ENCODE results near the gene MAS1L.

Gene MAS1L, protein sequence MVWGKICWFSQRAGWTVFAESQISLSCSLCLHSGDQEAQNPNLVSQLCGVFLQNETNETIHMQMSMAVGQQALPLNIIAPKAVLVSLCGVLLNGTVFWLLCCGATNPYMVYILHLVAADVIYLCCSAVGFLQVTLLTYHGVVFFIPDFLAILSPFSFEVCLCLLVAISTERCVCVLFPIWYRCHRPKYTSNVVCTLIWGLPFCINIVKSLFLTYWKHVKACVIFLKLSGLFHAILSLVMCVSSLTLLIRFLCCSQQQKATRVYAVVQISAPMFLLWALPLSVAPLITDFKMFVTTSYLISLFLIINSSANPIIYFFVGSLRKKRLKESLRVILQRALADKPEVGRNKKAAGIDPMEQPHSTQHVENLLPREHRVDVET
- 0 reads per million in 9 experiments for total RNA-seq

DNA sequence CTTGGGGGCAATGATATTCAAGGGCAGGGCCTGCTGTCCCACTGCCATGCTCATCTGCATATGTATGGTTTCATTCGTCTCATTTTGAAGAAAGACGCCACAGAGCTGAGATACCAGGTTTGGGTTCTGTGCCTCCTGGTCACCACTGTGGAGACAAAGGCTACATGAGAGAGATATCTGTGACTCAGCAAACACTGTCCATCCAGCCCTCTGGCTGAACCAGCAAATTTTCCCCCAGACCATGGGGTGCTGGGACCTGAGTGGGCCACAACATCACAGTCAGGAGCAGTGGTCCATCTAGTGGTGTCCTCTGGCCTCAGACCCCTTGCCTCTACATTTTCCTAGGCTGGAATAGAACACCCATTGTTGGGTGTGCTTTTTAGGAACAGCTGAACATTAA is at the start of gene MAS1L:
Gene MAS1L, minus strand, starts transcription at position 297 of the 400 bp plus-strand sequence. Its CDS starts 54 bp downstream, at position 243.
- Mint-ChIP-seq H3K4me1 (ENCODE audit: low read depth in 2 of 2) (no peaks in the 10 kb centered on the region), H3K4me3 (no peak within 1 kb of the TSS), H3K27me3 (peaks cover 42 to 47% of the 10 kb centered on the region in 2 donors), H3K36me3 (ENCODE audit: insufficient read depth) (no peaks in the 10 kb centered on the region), H3K9me3 (no peaks in the 10 kb centered on the region), H3K27ac (no peak within 1 kb of the TSS)
- DNase-seq (no peak), ATAC-seq (replicated peaks) (no peak)

DNA sequence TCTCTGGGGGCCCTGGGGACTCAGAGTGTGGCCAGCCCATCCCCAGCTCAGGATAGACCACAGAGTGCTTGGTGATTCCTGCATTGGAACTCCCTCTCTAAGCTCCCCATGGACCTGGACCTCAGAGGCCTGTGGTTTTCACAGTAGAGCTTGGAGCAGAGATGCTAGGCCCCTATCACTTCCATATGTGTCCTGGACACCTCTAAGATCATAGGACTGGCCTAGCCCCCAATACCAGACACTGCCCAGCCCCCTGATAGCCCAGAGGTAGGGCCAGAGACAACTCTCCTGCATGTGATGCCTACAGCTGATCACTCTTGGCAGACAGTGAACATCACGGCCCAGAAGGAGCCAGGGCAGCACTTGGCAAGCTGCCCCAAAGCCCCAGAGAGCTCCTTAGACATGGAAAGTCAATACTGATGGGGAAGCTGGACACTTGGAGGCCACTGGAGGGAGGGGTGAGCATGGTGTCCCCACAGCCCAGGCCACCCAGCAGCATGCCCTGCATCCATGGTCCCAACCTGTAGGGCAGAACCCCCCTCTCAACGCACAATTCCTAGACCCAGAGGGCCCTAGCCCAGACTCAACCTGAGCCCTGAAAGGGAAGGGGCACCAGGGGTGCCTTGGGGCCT is 44.7 kb upstream of the MAS1L start:
- no peak overlapping the region for H3K4me3 Mint-ChIP-seq
- no peak overlapping the region for H3K27ac Mint-ChIP-seq
- no peaks in the 10 kb centered on the region for H3K36me3 Mint-ChIP-seq (ENCODE audit: insufficient read depth)
- DNase-seq (no peak), ATAC-seq (replicated peaks) (no peak)
- no peaks in the 10 kb centered on the region for H3K4me1 Mint-ChIP-seq (ENCODE audit: low read depth in 2 of 2)
- H3K27me3 Mint-ChIP-seq = peaks cover 0 to 34% of the 10 kb centered on the region in 2 donors
- H3K9me3 Mint-ChIP-seq = no peaks in the 10 kb centered on the region

DNA sequence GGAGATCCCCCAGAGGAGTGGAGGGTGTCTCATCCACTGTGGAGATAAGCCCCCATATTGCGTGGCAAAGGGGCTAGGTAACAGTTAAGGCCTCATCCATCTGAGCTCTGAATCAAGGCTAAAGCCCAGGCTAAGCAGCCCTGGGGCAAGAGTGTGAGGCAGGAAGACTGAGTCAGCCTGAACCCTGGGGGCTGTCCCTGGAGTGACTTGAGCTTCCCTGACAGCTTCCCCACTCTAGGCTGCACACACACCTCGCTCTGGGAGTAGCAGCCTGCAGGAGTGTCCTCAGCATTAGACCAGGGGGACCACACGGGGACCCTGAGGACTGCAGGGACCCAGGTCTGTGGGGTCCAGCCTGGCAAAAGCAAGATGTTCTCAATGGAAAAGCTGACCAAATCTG is 43.9 kb upstream of the MAS1L start:
- no peak for ATAC-seq (replicated peaks)
- H3K27ac Mint-ChIP-seq = no peak overlapping the region
- peaks cover 5 to 37% of the 10 kb centered on the region in 2 donors for H3K27me3 Mint-ChIP-seq
- no peaks in the 10 kb centered on the region for H3K9me3 Mint-ChIP-seq
- H3K4me3 Mint-ChIP-seq = no peak overlapping the region
- no peaks in the 10 kb centered on the region for H3K36me3 Mint-ChIP-seq (ENCODE audit: insufficient read depth)
- H3K4me1 Mint-ChIP-seq (ENCODE audit: low read depth in 2 of 2) = no peaks in the 10 kb centered on the region
- no peak for DNase-seq

DNA sequence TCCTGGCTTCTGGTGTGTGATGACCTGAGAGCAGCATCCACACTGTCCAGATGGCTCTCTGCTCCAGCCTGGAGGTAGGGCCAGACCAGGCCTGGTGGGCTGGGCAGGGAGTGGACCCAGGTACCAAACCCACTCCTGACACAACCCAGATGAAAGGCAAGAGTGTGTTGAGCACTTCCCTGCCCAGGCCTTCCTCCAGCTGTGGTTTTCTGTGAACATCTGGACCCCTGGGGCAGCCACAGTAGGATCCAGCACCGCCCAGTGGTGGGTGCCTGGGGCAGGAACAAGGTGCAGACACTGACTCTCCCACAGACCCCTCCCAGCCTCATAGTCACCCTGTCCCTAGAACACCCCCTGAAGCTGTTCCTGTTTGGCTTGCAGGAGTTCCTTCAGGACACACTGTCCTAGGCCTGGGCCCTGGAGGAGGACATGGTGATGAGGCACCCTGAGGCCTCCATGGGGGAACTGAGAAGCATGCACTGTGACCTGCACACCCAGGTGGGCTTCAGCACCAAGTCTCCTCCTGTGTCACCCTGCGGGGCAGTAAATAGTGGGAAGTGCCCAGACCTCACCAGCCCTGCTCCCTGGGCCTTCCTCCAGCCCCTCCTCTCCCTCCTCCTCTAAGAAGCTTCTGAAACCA is 43.0 kb upstream of the MAS1L start:
- Mint-ChIP-seq H3K27ac (peak overlapping the region in 1 of 2 donors; percentile 38), H3K9me3 (no peaks in the 10 kb centered on the region), H3K27me3 (peaks cover 13 to 46% of the 10 kb centered on the region in 2 donors), H3K36me3 (ENCODE audit: insufficient read depth) (no peaks in the 10 kb centered on the region), H3K4me1 (ENCODE audit: low read depth in 2 of 2) (no peaks in the 10 kb centered on the region), H3K4me3 (no peak overlapping the region)
- DNase-seq (no peak), ATAC-seq (replicated peaks) (no peak)

DNA sequence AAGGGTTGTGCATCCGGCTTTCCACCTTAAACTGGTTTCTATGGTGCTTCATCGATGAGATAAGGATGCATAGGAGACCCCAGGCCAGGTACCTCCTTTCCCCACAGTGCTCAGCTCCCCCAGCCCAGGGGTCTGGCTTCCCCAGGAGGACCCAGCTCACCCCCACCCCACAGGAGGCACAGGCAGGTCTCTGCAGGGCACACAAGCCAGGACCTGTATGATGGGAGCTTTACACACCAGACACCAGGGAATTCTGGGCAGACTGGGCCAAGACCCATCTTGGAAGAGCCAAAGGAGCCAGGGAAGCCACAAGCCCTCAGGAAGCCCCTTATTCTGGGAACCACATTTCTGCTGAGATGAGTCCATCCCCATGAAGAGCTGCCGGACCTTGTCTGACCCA is 42.2 kb upstream of the MAS1L start:
- Mint-ChIP-seq H3K36me3 (ENCODE audit: insufficient read depth) (no peaks in the 10 kb centered on the region), H3K4me3 (no peak overlapping the region), H3K27ac (no peak overlapping the region), H3K4me1 (ENCODE audit: low read depth in 2 of 2) (no peaks in the 10 kb centered on the region), H3K27me3 (peaks cover 13 to 54% of the 10 kb centered on the region in 2 donors), H3K9me3 (no peaks in the 10 kb centered on the region)
- ATAC-seq (replicated peaks) (no peak), DNase-seq (no peak)

DNA sequence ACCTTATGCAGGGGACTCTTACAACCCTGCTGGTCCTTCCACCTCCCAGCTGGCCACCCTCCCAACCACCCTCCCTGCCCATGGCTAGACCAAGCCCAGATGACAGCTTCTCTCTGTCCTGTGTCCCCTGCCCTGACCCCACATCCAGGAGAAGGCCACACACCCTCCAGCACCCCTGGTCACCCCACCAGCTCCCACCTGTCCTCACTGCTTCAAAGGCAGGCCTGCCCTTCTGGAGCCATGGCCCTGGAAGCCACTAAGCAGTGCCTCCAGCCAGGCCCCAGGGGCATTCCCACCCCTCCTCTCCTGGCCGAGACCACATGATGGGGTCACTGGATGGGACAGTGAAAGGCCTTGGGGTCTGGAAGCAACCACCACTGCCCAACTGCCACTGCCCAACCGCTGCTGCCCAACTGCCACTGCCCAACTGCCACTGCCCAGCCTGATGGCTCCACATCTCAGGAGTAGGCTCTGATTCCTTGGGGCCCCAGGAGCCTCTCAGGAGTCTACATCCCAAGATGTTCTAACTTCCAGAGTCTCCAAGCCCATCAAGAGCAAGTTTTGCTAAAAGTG is 41.3 kb upstream of the MAS1L start:
- H3K27ac Mint-ChIP-seq = peak overlapping the region in 1 of 2 donors; percentile 81
- no peaks in the 10 kb centered on the region for H3K9me3 Mint-ChIP-seq
- no peak for DNase-seq
- peaks cover 19 to 60% of the 10 kb centered on the region in 2 donors for H3K27me3 Mint-ChIP-seq
- no peaks in the 10 kb centered on the region for H3K36me3 Mint-ChIP-seq (ENCODE audit: insufficient read depth)
- no peaks in the 10 kb centered on the region for H3K4me1 Mint-ChIP-seq (ENCODE audit: low read depth in 2 of 2)
- no peak overlapping the region for H3K4me3 Mint-ChIP-seq
- no peak for ATAC-seq (replicated peaks)

DNA sequence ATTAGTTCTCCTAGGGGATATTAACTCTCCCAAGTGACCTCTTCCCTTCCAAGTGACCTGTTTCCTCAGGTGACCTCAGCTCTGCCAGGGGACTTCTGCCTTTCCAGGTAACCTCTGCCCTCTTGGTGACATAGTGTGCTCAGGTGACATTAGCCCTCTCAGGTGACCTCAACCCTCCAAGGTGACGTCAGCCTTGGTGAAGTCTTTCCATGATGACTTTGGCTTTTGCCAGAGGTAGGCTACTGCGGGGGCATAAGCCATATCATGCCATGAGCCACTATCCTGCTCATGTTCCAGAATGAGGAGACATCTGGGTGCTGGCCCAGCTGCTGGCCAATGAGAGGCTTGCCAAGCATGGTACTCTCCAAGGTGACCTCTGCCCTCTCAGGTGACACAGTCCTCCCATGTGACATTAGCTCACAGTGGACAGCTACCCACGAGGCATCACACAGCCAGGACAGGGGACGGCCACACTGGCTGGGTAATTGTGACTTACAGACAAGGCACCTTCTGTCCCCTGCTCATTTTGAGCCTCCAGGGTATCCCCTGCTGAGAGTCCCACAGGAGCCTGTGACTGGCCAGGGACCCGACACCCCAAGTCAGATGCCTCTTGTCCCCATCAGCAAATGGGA is 40.7 kb upstream of the MAS1L start:
- no peaks in the 10 kb centered on the region for H3K4me1 Mint-ChIP-seq (ENCODE audit: low read depth in 2 of 2)
- DNase-seq (no peak), ATAC-seq (replicated peaks) (no peak)
- no peaks in the 10 kb centered on the region for H3K9me3 Mint-ChIP-seq
- H3K4me3 Mint-ChIP-seq = no peak overlapping the region
- H3K27me3 Mint-ChIP-seq = peaks cover 19 to 60% of the 10 kb centered on the region in 2 donors
- no peaks in the 10 kb centered on the region for H3K36me3 Mint-ChIP-seq (ENCODE audit: insufficient read depth)
- H3K27ac Mint-ChIP-seq = no peak overlapping the region

DNA sequence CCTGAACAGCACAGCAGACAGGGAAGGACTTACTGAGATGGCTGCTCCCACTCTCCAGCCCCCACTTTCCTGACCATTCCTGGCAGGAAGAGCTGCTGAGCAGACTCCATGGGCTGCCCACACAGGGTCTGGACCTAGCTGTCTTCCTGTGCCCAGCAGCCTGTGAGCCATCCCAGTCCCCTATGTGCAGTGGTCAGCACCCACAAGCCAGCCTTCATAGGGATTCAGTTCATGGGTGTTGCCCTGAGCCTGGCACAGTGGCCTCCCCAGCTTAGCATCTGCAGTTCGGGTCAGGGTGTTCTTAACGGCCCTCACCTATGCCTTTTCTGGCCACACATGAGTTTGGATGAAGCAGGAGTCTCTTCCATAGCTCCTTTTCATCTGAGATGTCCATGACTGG is 39.8 kb upstream of the MAS1L start:
- no peaks in the 10 kb centered on the region for H3K4me1 Mint-ChIP-seq (ENCODE audit: low read depth in 2 of 2)
- DNase-seq (no peak), ATAC-seq (replicated peaks) (no peak)
- no peak overlapping the region for H3K4me3 Mint-ChIP-seq
- H3K27me3 Mint-ChIP-seq = peaks cover 25 to 60% of the 10 kb centered on the region in 2 donors
- no peak overlapping the region for H3K27ac Mint-ChIP-seq
- no peaks in the 10 kb centered on the region for H3K9me3 Mint-ChIP-seq
- no peaks in the 10 kb centered on the region for H3K36me3 Mint-ChIP-seq (ENCODE audit: insufficient read depth)

DNA sequence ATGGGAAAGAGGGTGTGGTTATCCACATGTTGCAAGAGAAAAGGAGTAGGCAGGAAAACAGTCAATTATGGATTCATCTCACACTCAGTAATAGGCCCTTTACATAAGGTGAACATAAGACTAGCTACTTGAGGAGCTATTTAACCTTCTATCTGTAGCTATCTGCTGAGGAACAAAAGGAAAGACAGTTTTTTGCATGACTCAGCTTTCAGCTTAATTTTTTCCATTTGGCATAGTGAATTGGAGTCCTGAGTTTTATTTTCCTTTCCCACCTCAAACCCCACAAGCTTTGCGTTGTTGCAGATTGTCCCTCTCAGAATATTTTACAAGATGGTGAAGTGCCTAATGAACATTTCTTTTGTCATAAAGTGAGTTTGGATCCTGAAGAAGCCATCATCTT is 39.4 kb upstream of the MAS1L start:
- Mint-ChIP-seq H3K27me3 (peaks cover 25 to 60% of the 10 kb centered on the region in 2 donors), H3K4me3 (no peak overlapping the region), H3K4me1 (ENCODE audit: low read depth in 2 of 2) (no peaks in the 10 kb centered on the region), H3K9me3 (no peaks in the 10 kb centered on the region), H3K36me3 (ENCODE audit: insufficient read depth) (no peaks in the 10 kb centered on the region), H3K27ac (no peak overlapping the region)
- no peak for ATAC-seq (replicated peaks)
- no peak for DNase-seq

DNA sequence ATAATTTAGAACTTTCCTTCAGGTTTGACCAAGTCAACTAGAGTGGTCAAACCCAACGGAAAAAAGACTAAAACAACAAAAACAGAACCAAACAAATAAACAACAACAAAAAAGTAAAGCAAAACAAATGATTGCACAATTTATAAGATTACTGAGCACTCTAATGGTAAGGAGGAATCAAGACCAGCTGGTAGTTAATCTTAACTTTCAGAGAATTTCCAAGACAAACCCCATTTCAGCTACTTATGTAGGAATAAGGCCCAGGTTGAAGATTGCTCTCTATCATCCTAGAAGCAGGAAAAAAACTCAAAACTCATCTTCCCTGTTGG is 37.5 kb upstream of the MAS1L start:
- Mint-ChIP-seq H3K36me3 (ENCODE audit: insufficient read depth) (no peaks in the 10 kb centered on the region), H3K4me3 (no peak overlapping the region), H3K4me1 (ENCODE audit: low read depth in 2 of 2) (no peaks in the 10 kb centered on the region), H3K9me3 (no peaks in the 10 kb centered on the region), H3K27me3 (peaks cover 36 to 64% of the 10 kb centered on the region in 2 donors), H3K27ac (no peak overlapping the region)
- DNase-seq = no peak
- no peak for ATAC-seq (replicated peaks)

DNA sequence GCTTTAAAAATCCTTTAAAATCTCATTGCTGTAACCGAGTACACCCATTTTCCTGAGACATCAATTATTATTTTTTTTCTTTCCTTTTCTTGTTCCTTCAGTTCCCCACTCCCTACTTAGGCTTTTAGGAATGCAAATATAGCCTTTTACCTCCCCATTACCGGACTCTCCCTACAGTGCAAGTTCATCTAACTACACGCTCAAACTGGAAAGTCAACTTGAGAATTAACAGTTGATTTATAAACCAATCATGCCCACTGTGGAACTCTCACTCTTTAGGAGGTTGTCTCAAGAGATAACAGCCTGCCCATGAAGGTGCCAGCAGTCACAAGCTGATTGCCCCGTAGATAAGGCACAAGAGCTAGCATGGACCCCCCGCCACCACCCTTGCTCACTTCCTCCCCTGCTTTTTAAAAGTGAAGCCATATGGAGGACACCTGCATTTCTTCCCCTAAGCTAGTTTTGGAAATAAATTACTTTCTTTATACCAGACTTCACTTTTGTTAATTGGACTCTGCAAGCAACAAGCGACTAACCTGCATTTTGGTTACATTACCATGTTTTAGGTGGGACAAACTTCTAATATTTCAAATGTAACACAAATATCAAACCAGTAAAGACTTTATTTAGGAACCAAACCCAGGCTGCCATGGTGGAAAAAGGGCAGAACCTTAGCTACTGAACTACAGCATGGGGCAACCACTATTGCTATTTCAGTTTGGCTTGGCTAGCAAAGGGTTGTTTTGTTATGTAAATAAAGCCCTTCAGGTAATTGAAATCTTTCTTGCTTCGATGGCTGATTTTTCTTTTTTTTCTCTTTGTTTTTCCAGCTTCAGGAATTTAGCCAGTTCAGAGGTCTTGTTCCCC is 36.9 kb upstream of the MAS1L start:
- no peaks in the 10 kb centered on the region for H3K4me1 Mint-ChIP-seq (ENCODE audit: low read depth in 2 of 2)

DNA sequence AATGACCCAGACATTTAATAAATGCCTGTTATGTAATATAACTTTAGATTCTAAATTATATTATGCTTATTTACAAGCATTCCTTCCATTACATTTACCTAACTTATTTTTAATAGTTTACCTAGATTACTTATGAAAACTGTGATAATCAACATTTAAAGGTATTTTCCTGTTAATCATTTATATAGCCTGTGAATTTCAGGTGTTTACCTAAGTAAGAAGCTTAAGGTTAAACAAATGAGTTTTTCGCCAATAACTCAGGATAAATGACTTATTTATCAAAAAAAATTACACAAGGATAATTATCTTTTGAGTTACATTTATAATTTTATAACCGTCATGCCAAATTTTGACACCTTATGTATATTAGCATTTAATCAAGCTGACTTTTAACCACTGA is 36.3 kb upstream of the MAS1L start:
- Mint-ChIP-seq H3K4me1 (ENCODE audit: low read depth in 2 of 2) (no peaks in the 10 kb centered on the region), H3K27me3 (peaks cover 37 to 64% of the 10 kb centered on the region in 2 donors), H3K9me3 (no peaks in the 10 kb centered on the region), H3K27ac (no peak overlapping the region), H3K36me3 (ENCODE audit: insufficient read depth) (no peaks in the 10 kb centered on the region), H3K4me3 (no peak overlapping the region)
- no peak for ATAC-seq (replicated peaks)
- DNase-seq = no peak

More for the DNA sequence above, 36.9 kb upstream of the MAS1L start:
- Mint-ChIP-seq H3K9me3 (no peaks in the 10 kb centered on the region), H3K27ac (no peak overlapping the region), H3K4me3 (no peak overlapping the region), H3K27me3 (peaks cover 37 to 66% of the 10 kb centered on the region in 2 donors), H3K36me3 (ENCODE audit: insufficient read depth) (no peaks in the 10 kb centered on the region)
- no peak for DNase-seq
- ATAC-seq (replicated peaks) = no peak

Data from effector memory CD8-positive, alpha-beta T cell (primary cell).